ENCODE data around the gene HES7.

Gene HES7

GRCh38 chr17:8128125-8128784, 4.3 kb upstream of the HES7 start:
- H4K20me1 ChIP-seq (ENCODE audit: insufficient read depth, low read length) = no peaks in the 10 kb centered on the region
- no peak for DNase-seq
- no peak overlapping the region for H3K4me2 ChIP-seq (ENCODE audit: low read depth, low read length)
- no peak overlapping the region for H3K4me3 ChIP-seq (ENCODE audit: low read length)
- no peaks in the 10 kb centered on the region for H3K79me2 ChIP-seq (ENCODE audit: low read length)
- H3K27ac ChIP-seq (ENCODE audit: low read length) = no peak overlapping the region
- H2AFZ ChIP-seq (ENCODE audit: low read length) = no peak overlapping the region
- TF ChIP-seq EZH2phosphoT487 (IDR thresholded peaks at IDR 0.05; ENCODE audit: low read length) = no peak
- no peak for TF ChIP-seq CTCF (IDR thresholded peaks at IDR 0.05; ENCODE audit: low read length)
- H3K27me3 ChIP-seq (replicated peaks; ENCODE audit: insufficient read depth, low read length) = peaks cover 69% of the 10 kb centered on the region
- H3K9me3 ChIP-seq (replicated peaks; ENCODE audit: insufficient read depth, low read length) = no peaks in the 10 kb centered on the region
- H3K4me1 ChIP-seq (ENCODE audit: low read length) = peaks cover 25% of the 10 kb centered on the region
- no peaks in the 10 kb centered on the region for H3K9me2 ChIP-seq (replicated peaks; ENCODE audit: insufficient read depth, low read length)
- no peak overlapping the region for H3K9ac ChIP-seq (ENCODE audit: low read length)
- H3K36me3 ChIP-seq (replicated peaks; ENCODE audit: insufficient read depth, low read length) = no peaks in the 10 kb centered on the region
- peaks cover 22% of the 10 kb centered on the region for H3F3A ChIP-seq (ENCODE audit: insufficient read depth, low read length)

- peaks cover 25% of the 10 kb centered on the region for H3K4me1 ChIP-seq (ENCODE audit: low read length)
- H4K20me1 ChIP-seq (ENCODE audit: insufficient read depth, low read length) = no peaks in the 10 kb centered on the region
- TF ChIP-seq EZH2phosphoT487 (IDR thresholded peaks at IDR 0.05; ENCODE audit: low read length) = no peak
- TF ChIP-seq CTCF (IDR thresholded peaks at IDR 0.05; ENCODE audit: low read length) = no peak
- TF ChIP-seq EZH2 (optimal IDR thresholded peaks at IDR 0.05; ENCODE audit: low read depth, low read length) = no peak
- H2AFZ ChIP-seq (ENCODE audit: low read length) = peak overlapping the region; percentile 93
- H3K9ac ChIP-seq (ENCODE audit: low read length) = peak overlapping the region; percentile 37; the same call in 1 of the 2 replicates
- peak; percentile 55 for DNase-seq
- no peaks in the 10 kb centered on the region for H3K36me3 ChIP-seq (replicated peaks; ENCODE audit: insufficient read depth, low read length)
- peaks cover 58% of the 10 kb centered on the region for H3K27me3 ChIP-seq (replicated peaks; ENCODE audit: insufficient read depth, low read length)
- no peaks in the 10 kb centered on the region for H3K79me2 ChIP-seq (ENCODE audit: low read length)
- H3K4me2 ChIP-seq (ENCODE audit: low read depth, low read length) = peak overlapping the region; percentile 100
- H3K4me3 ChIP-seq (ENCODE audit: low read length) = peak overlapping the region; percentile 84
- peaks cover 29% of the 10 kb centered on the region for H3F3A ChIP-seq (ENCODE audit: insufficient read depth, low read length)
- H3K9me3 ChIP-seq (replicated peaks; ENCODE audit: insufficient read depth, low read length) = no peaks in the 10 kb centered on the region
- H3K9me2 ChIP-seq (replicated peaks; ENCODE audit: insufficient read depth, low read length) = no peaks in the 10 kb centered on the region
- H3K27ac ChIP-seq (ENCODE audit: low read length) = peak overlapping the region; percentile 0; the same call in 1 of the 2 replicates
Measured at GRCh38 chr17:8126491-8127066, 2.7 kb upstream of the HES7 start.

DNA sequence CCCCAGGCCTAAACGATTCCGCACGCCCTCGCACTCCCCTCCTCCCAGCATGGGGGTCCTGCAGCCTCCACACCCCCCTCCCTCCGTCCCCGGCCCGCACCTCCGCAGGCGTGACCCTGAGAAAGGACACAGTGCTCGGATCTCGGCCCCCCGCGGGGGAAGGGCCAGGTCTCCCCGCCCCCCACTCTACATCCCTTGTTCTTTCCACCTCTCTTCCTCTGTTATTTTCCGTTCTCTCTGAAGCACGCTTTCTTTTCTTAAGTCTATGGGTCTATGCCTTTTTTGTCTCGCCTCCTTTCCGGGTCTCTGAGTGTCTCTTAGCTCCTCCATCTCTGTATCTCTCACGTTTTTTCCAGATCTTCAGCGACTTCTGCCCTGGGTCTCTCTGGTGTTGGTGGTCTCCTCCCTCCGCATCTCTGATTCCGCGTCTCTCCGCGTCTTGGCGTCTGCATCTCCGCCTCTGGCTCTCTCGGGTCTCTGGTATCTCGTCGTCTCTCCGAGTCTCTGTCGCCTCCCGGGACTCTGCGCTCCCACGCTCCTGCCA, 2.1 kb upstream of the HES7 start:
- Histone ChIP-seq H3K79me2 (ENCODE audit: low read length) (no peaks in the 10 kb centered on the region), H3K9me2 (replicated peaks; ENCODE audit: insufficient read depth, low read length) (no peaks in the 10 kb centered on the region), H3K27ac (ENCODE audit: low read length) (no peak overlapping the region), H3K9me3 (replicated peaks; ENCODE audit: insufficient read depth, low read length) (no peaks in the 10 kb centered on the region), H2AFZ (ENCODE audit: low read length) (peak overlapping the region; percentile 93), H3K4me1 (ENCODE audit: low read length) (peaks cover 25% of the 10 kb centered on the region), H3K4me3 (ENCODE audit: low read length) (peak overlapping the region; percentile 84), H3K27me3 (replicated peaks; ENCODE audit: insufficient read depth, low read length) (peaks cover 52% of the 10 kb centered on the region), H3K36me3 (replicated peaks; ENCODE audit: insufficient read depth, low read length) (no peaks in the 10 kb centered on the region), H4K20me1 (ENCODE audit: insufficient read depth, low read length) (no peaks in the 10 kb centered on the region), H3K9ac (ENCODE audit: low read length) (peak overlapping the region; percentile 37; the same call in 1 of the 2 replicates), H3K4me2 (ENCODE audit: low read depth, low read length) (peak overlapping the region; percentile 100), H3F3A (ENCODE audit: insufficient read depth, low read length) (peaks cover 31% of the 10 kb centered on the region)
- no peak for DNase-seq
- TF ChIP-seq EZH2phosphoT487 (IDR thresholded peaks at IDR 0.05; ENCODE audit: low read length) (no peak), CTCF (IDR thresholded peaks at IDR 0.05; ENCODE audit: low read length) (no peak), EZH2 (optimal IDR thresholded peaks at IDR 0.05; ENCODE audit: low read depth, low read length) (no peak)

Measured in MM.1S (cell line).